ENCODE results near the gene YPEL3. TPM values are rescaled to one million over a fixed set of nuclear protein-coding genes. Genes with fewer than 3 reads are reported as not detected.

Gene YPEL3, protein sequence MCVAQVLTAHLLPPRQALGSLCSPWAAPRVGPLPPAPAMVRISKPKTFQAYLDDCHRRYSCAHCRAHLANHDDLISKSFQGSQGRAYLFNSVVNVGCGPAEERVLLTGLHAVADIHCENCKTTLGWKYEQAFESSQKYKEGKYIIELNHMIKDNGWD
- 1 to 10 TPM; 6.0 to 7.9 TPM for total RNA-seq

DNA sequence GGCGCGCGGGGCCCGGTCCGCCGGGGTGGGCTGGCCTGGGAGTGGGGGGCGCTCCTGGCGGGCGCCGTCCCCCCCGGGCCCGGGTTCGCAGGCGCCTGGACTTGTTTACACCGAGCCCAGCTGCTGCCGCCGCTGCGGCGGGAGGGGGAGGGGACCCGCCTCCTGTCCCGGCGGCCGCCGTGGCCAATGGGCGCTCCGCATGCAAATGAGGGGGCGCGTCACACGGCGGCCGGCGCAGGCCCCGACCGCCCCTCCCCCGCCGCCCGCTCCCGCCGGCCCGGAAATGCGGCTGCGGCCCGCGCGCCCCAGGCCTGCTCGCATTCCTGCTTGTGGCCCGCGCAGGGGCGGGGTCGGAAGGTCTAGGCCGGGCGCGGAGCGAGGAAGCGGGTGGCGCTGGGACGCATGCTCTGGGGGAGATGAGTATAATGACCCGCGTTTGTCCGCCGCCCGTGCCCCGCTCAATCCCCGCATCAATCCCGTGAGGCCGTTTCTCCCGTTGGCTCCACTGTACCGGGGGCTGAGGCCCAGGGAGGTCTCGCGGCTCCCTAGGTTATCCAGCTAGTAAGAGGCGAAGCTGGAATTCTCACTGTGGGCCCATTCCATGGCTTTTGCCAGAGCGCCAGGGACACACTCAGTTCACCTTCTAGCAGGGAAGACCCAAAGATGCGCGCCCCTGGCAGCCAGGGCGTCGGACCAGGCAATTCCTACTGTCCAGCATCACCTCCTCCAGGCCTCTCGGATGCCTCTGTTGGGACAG, at the start of gene YPEL3:
Gene YPEL3, minus strand, starts transcription at position 109 of the 757 bp plus-strand sequence. CDS start 731 bp downstream, outside the sequence.

DNA sequence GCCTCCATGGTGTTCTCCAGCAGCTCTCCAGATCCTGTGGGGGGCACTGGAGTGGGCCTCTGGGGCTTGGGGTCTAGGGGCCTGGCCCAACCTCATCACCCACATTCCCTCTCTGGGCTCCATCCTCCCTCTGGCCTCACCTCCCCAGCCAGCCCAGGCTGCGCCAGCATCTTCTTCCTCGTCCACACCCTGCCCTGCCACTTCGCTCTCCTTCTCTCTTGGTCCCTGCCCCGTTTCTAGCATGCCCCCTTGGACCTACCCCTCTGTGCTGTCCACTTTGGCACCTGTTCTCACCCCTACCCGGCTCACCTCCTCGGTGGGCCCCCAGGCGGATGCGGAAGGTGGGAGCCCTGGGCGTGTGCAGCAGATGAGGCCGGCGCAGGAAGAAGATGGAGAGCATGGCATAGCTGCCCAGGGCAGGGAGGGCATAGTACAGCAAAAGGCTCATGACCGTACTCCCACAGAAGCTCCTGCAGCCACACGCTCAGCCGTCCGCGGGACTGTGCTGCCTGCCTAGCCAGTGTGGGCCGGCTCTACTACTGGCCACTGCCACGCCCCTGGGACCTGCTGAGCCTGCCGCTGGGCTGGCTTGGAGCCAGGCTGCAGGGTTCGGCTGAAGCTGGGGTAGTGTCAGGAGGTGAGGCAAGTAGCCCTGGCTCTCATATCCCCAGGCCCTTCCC, 17.2 kb upstream of the YPEL3 start, which contains the start of gene GDPD3:
Gene GDPD3, minus strand, starts transcription at position 507 of the 680 bp plus-strand sequence. Its CDS starts 59 bp downstream, at position 448.

DNA sequence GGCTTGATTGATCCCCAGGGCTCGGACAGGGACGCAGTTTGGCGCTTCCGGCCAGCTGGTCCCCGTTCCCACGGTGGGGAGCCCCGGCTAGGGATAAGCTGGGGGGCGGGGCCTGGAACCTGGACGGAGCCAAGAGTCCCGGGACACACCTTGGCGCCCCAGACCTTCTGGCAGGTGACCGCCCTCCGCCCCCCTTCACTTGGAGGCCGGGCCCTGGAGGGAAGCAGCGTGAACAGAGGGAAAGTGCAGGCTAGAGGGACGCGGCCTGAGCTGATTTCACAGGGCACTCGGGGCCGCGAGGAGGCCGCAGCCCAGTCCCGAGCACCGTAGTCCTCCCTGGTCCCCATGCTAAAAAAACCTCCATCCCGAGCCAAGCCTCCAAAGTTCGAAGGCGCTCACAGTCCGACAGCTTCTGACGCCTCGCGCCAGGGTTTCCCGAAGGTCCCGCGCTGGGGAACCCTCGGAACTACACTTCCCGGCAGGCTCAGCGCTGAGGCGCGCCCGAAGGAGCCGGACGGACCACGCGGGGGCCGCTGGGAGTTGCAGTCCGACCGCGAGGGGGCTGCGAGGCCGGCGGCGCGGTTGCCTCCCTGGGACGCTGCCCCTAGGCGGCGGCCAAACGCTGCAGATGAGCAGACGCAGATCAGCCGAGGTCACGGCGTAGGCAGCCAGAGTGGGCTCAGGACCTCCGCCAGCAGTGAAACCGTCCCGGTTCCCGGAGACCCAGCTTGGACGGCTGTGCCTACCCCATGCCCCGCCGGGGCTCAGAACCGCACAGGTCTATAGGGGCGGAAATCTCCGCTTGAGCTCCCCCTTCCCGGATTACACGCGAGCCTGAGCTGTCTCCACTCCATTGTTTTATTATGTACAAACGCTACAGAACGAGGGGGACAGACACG, 4.3 kb downstream of the YPEL3 start, which contains the start of gene TBX6:
Gene TBX6, minus strand, starts transcription at position 451 of the 899 bp plus-strand sequence. CDS start 731 bp downstream, outside the sequence.

DNA sequence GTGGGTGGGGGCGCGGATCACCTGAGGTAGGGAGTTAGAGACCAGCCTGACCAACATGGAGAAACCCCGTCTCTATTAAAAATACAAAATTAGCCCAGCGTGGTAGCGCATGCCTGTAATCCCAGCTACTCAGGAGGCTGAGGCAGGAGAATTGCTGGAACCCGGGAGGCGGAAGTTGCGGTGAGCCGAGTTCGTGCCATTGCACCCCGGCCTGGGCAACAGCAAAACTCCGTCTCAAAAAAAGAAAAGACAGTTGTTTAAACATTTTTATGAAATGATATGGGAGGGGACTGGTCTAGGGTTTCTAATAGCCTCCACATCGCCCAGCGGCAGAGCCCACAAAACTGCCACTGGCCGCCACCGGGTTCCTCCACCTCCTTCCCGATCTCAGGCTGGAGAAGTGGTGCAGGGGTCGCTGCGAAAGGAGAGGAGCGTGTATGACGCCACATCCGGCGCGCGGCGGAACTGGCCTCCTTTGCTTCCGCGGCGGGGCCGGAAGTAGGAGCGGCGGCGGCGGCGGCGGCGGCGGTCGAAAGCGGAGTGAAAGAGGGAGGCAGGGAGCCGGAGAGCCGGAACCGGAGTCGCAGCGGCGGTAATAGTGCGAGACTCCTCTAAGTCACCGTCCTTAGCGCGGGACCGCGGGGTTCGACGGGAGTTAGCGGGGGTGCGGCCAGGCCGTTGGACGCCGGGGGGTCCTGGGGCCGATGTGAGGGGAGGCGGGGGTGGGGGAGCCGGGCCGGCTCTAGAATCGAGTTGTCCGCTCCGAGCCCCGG, 20.3 kb downstream of the YPEL3 start, which contains the start of gene PPP4C:
Gene PPP4C, plus strand, starts transcription at position 492 of the 773 bp plus-strand sequence. CDS start 384 bp downstream, outside the sequence.

DNA sequence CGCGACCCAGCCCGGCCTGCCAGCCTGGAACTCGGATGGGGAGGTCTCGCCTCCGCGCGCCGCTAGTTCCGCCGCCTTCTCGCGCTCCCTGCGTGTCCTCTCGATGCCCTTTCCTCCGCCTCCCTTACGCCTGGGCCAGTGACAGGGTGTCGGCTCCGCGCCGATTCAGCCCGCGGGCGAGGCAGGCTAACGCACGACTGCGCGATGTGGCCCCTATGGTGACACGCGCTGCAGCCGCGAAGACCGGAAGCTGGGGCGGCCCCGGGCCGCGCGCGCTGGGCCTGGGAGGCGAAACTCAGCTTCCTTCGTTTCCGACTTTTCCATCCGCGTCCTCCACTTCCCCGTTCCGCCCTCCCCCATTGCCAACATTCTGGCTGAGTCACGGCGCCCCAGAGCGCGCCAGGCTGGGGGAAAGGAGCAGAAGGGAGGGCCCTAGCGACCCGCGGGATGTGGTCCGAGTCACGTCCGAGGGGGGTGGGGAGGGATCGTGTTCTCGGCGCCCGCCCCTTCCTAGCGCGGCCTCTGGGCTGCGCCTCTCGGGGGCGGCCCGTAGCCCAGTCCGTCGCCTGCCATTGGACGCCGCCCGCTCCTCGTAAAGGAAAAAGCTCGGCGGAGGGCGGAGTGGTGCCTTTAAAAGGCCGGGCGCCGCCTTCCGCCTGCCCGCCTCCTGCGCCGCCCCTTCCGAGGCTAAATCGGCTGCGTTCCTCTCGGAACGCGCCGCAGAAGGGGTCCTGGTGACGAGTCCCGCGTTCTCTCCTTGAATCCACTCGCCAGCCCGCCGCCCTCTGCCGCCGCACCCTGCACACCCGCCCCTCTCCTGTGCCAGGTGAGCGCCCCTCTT, 30.7 kb downstream of the YPEL3 start, which contains the start of gene ALDOA:
Gene ALDOA, plus strand, starts transcription at position 659 of the 841 bp plus-strand sequence. CDS start 1,138 bp downstream, outside the sequence.

Other genes starting within 250 kb of the YPEL3 start
- gene CDIPT, start 233.0 kb downstream of the YPEL3 start, total RNA-seq: 10 to 100 TPM; 71.2 to 76.3 TPM
- 1 to 10 TPM; 1.7 to 6.2 TPM for gene SEZ6L2, start 196.7 kb downstream of the YPEL3 start, total RNA-seq
- gene ASPHD1, start 195.7 kb downstream of the YPEL3 start, total RNA-seq: 1 to 10 TPM; 1.3 to 5.2 TPM
- 10 to 100 TPM; 10.3 to 15.1 TPM for gene KCTD13, start 170.0 kb downstream of the YPEL3 start, total RNA-seq
- 10 to 100 TPM; 72.9 to 86.4 TPM for gene TMEM219, start 134.1 kb downstream of the YPEL3 start, total RNA-seq
- 10 to 100 TPM; 43.6 to 46.1 TPM for gene TAOK2, start 122.3 kb downstream of the YPEL3 start, total RNA-seq
- 1 to 10 TPM; 6.9 to 7.3 TPM for gene HIRIP3, start 100.6 kb downstream of the YPEL3 start, total RNA-seq
- gene INO80E, start 100.0 kb downstream of the YPEL3 start, total RNA-seq: 10 to 100 TPM; 24.4 to 33.0 TPM
- under 1 TPM in 1 of 2 donors, not detected in 1; 0.33 TPM for gene DOC2A, start 85.2 kb downstream of the YPEL3 start, total RNA-seq
- gene C16orf92, start 73.0 kb downstream of the YPEL3 start, total RNA-seq: not detected
- not detected for gene TLCD3B, start 64.9 kb downstream of the YPEL3 start, total RNA-seq
- gene ALDOA, start 30.5 kb downstream of the YPEL3 start, total RNA-seq: 100 to 1,000 TPM; 768 to 871 TPM
- 100 to 1,000 TPM; 138 to 221 TPM for gene PPP4C, start 20.2 kb downstream of the YPEL3 start, total RNA-seq
- 1 to 10 TPM in 1 of 2 donors, under 1 TPM in 1; 0.33 to 1.7 TPM for gene TBX6, start 4.3 kb downstream of the YPEL3 start, total RNA-seq
- gene GDPD3, start 17.3 kb upstream of the YPEL3 start, total RNA-seq: under 1 TPM; 0.33 to 0.69 TPM
- 10 to 100 TPM; 16.5 to 21.6 TPM for gene MAPK3, start 27.0 kb upstream of the YPEL3 start, total RNA-seq
- gene CORO1A, start 87.4 kb upstream of the YPEL3 start, total RNA-seq: 1 to 10 TPM in 1 of 2 donors, under 1 TPM in 1; 0.69 to 1.3 TPM
- gene BOLA2B, start 97.5 kb upstream of the YPEL3 start, total RNA-seq: 100 to 1,000 TPM; 189 to 253 TPM
- 10 to 100 TPM; 28.6 to 51.3 TPM for gene SLX1A, start 97.7 kb upstream of the YPEL3 start, total RNA-seq
- gene SULT1A3, start 103.0 kb upstream of the YPEL3 start, total RNA-seq: 1 to 10 TPM; 1.4 to 3.3 TPM
- 1 to 10 TPM in 1 of 2 donors, under 1 TPM in 1; 1.00 to 5.2 TPM for gene NPIPB13, start 152.3 kb upstream of the YPEL3 start, total RNA-seq

All from melanocyte of skin (primary cell).